Left ventricle myocardium inferior (tissue), 1 donor: ENCODE results near the gene RGL1. TPM values are rescaled to one million over a fixed set of nuclear protein-coding genes. Genes with fewer than 3 reads are reported as not detected.

Source experiments
- DNase-seq: peaks from one replicate; pipeline ENCODE4 v3.0.0-alpha.2; 2020
- H3K27ac ChIP-seq: fragments of 200-600 bp; replicated peaks from 2 replicates; pipeline ENCODE4 v1.8.0; 2021
- H3K27me3 ChIP-seq: fragments of 200-600 bp; 2 replicates; pipeline ENCODE4 v1.8.0; 2021; ENCODE audit warnings: low read depth
- H3K36me3 ChIP-seq: fragments of 200-600 bp; 2 replicates; pipeline ENCODE4 v1.8.0; 2021
- H3K4me1 ChIP-seq: fragments of 200-600 bp; 2 replicates; pipeline ENCODE4 v1.8.0; 2021
- H3K4me3 ChIP-seq: fragments of 200-600 bp; 2 replicates; pipeline ENCODE4 v1.8.0; 2021; ENCODE audit warnings: mild to moderate bottlenecking, moderate library complexity
- H3K9me3 ChIP-seq: fragments of 200-600 bp; replicated peaks from 2 replicates; pipeline ENCODE4 v1.8.0; 2021
- CTCF ChIP-seq: fragments of 200-600 bp; IDR thresholded peaks from 2 replicates; pipeline ENCODE4 v1.8.0; 2021; ENCODE audit warnings: antibody characterized with exemption, mild to moderate bottlenecking, borderline replicate concordance
- intact Hi-C: fragments of 100-400 bp; cut with micrococcal nuclease; formaldehyde crosslinking; loops from one replicate; pipeline ENCODE4 v1.11.0; 2022
- long read RNA-seq: library from polyadenylated mRNA; unstranded; transcript quantifications from one replicate; pipeline ENCODE4 v2.0.0, GENCODE V29; 2021
- total RNA-seq: library from RNA; stranded (reverse); fragmentation: NEBNext Ultra II Directional; extraction: Animal tissue kit (Norgen Biotek cat#: 25700); gene quantifications from one replicate; pipeline ENCODE4 v1.2.1, GENCODE V29; 2021
- donor health status: DM: no; HTN: yes; CAD: no; lungs with severe emphysema.

The RGL1 gene
- total RNA-seq = 19.4 TPM
- long read RNA-seq, full-length matches to known transcripts = 9 of 14 reads
- long read RNA-seq, partial matches to known transcripts = 3 of 14 reads
- long read RNA-seq, other reads (novel, unspliced or antisense) = 2 of 14 reads

DNA sequence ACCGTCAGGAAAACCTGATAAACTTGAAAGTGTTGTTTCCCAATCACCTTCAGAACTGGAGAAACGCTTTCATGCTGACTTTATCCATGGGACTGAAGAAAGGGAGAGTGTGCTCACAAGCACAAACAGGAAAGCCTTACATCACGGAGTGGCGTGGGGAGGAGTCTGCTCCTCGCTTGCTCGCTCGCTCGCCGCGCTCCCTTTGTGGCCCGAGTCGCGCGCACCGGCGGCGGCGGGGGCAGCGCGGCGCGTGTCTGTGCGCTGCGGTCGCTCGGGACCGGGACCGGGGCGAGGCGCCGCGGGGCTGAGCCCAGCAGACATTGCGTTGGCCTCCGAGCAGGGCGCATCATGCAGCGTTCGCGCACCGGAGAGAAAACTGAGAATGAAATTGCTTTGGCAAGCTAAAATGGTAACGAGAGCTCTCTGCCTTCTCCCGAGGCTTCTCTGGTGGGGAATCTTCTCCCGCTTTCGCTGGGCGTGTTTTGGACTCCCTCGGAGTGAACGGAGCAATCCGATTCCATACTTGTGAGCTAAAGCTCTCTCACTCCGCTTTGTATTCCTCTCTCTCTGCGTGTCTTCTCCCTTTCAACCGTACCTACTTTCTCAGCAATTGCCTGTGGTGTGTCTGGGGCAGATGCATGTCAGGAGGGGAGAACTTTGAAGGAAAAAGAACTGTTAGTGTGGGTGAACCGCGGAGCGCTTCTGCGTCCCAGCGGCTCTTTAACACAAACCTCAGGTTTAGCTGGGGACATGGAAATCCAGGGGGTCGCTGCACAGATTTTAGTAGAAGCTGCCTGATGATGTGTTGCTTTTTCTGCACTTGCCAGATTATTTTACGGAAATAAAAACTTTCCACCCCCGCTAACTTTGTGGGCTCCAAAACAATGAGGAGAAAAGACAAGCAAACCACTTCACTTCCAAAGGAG, at the start of gene RGL1:
TSS of gene RGL1 (plus strand) at position 205 of the 926 bp plus-strand sequence. CDS start at position 383, 178 bp downstream.
- no peaks in the 10 kb centered on the region for H3K27me3 ChIP-seq
- TF ChIP-seq CTCF = no peak
- H3K4me1 ChIP-seq = peaks cover 53% of the 10 kb centered on the region
- intact Hi-C loops = no loop called here
- peaks cover 22% of the 10 kb centered on the region for H3K9me3 ChIP-seq
- peak within 1 kb of the TSS; percentile 86 for H3K27ac ChIP-seq
- no peaks in the 10 kb centered on the region for H3K36me3 ChIP-seq
- H3K4me3 ChIP-seq = peak within 1 kb of the TSS; percentile 76
- DNase-seq = peak; percentile 76

- DNase-seq = no peak
- H3K36me3 ChIP-seq = no peaks in the 10 kb centered on the region
- H3K4me1 ChIP-seq = peaks cover 29% of the 10 kb centered on the region
- H3K9me3 ChIP-seq = peaks cover 23% of the 10 kb centered on the region
- H3K27ac ChIP-seq = peak overlapping the region; percentile 7
- TF ChIP-seq CTCF = no peak
- intact Hi-C loops = no loop called here
- no peaks in the 10 kb centered on the region for H3K27me3 ChIP-seq
- no peak overlapping the region for H3K4me3 ChIP-seq
Observed at GRCh38 chr1:183756326-183756725, 48.6 kb upstream of the RGL1 start.

GRCh38 chr1:183757061-183757460, 47.9 kb upstream of the RGL1 start:
- no peak overlapping the region for H3K27ac ChIP-seq
- H3K4me1 ChIP-seq = peaks cover 29% of the 10 kb centered on the region
- no peak for TF ChIP-seq CTCF
- no peaks in the 10 kb centered on the region for H3K36me3 ChIP-seq
- DNase-seq = no peak
- H3K4me3 ChIP-seq = no peak overlapping the region
- intact Hi-C loops = no loop called here
- H3K27me3 ChIP-seq = no peaks in the 10 kb centered on the region
- peaks cover 19% of the 10 kb centered on the region for H3K9me3 ChIP-seq

- no peak overlapping the region for H3K27ac ChIP-seq
- no peaks in the 10 kb centered on the region for H3K27me3 ChIP-seq
- DNase-seq = no peak
- H3K36me3 ChIP-seq = no peaks in the 10 kb centered on the region
- intact Hi-C loops = no loop called here
- peaks cover 12% of the 10 kb centered on the region for H3K9me3 ChIP-seq
- H3K4me1 ChIP-seq = peaks cover 29% of the 10 kb centered on the region
- no peak for TF ChIP-seq CTCF
- no peak overlapping the region for H3K4me3 ChIP-seq
Observed at GRCh38 chr1:183758913-183759312, 46.0 kb upstream of the RGL1 start.

GRCh38 chr1:183760661-183761060, 44.3 kb upstream of the RGL1 start:
- no peak for TF ChIP-seq CTCF
- Histone ChIP-seq H3K4me1 (peaks cover 29% of the 10 kb centered on the region), H3K27ac (no peak overlapping the region), H3K4me3 (no peak overlapping the region), H3K9me3 (peaks cover 26% of the 10 kb centered on the region), H3K36me3 (no peaks in the 10 kb centered on the region), H3K27me3 (no peaks in the 10 kb centered on the region)
- DNase-seq = no peak
- intact Hi-C loops = no loop called here
